Osteocyte (in vitro differentiated cells): ENCODE data around the gene FBN3. TPM values are rescaled to one million over a fixed set of nuclear protein-coding genes. Genes with fewer than 3 reads are reported as not detected.
"Not testable (repeated sequence)": the region's sequence is repeated elsewhere in the genome, so short reads cannot be mapped to it uniquely, and the experiment has no call there.

Source experiments
- DNase-seq: peaks from one replicate; pipeline ENCODE4 v3.0.0; 2021; ENCODE audit warnings: mixed read lengths; ENCODE audit not compliant: unreplicated experiment; ENCODE audit errors: extremely low spot score
- H3K27ac Mint-ChIP-seq: one replicate; pipeline ENCODE4 v1.8.0; 2021; ENCODE audit warnings: mild to moderate bottlenecking, mixed read lengths; ENCODE audit not compliant: unreplicated experiment
- H3K27me3 Mint-ChIP-seq: one replicate; pipeline ENCODE4 v1.8.0; 2021; ENCODE audit warnings: mixed read lengths; ENCODE audit not compliant: unreplicated experiment
- H3K36me3 Mint-ChIP-seq: one replicate; pipeline ENCODE4 v1.8.0; 2021; ENCODE audit warnings: mixed read lengths; ENCODE audit not compliant: unreplicated experiment
- H3K4me1 Mint-ChIP-seq: one replicate; pipeline ENCODE4 v1.8.0; 2021; ENCODE audit warnings: mixed read lengths; ENCODE audit not compliant: unreplicated experiment
- H3K4me3 Mint-ChIP-seq: one replicate; pipeline ENCODE4 v1.8.0; 2021; ENCODE audit warnings: mild to moderate bottlenecking, moderate library complexity, mixed read lengths; ENCODE audit not compliant: unreplicated experiment
- H3K9me3 Mint-ChIP-seq: one replicate; pipeline ENCODE4 v1.8.0; 2021; ENCODE audit warnings: mixed read lengths; ENCODE audit not compliant: unreplicated experiment
- CTCF ChIP-seq: fragments of 200-600 bp; sonication (generic); IDR thresholded peaks from 2 replicates; pipeline ENCODE4 v1.5.0; 2021; ENCODE audit warnings: antibody characterized with exemption, mild to moderate bottlenecking, moderate library complexity
- total RNA-seq: library from RNA; stranded (reverse); gene quantifications from 2 replicates; pipeline ENCODE4 v1.2.1, GENCODE V29; 2021

Gene FBN3
- total RNA-seq, 1 donor from 2014 or later, result 0.19 TPM

DNA sequence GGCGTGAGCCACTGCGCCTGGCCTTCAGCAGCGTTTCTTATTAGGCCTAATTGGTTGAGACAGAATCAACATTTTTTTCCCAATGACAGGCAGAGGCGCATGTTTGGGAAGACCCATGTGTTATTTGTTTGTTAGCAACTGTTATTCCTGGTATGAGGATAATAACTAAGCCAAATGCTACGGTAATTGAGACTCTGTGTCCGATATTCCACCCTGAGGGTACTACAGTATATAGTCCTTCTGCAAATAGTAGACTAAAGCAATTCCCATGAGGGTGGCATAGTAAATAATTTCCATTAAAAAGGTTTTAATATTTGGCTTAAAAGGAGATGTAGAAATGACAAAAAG is 115.2 kb downstream of the FBN3 start:
- Mint-ChIP-seq H3K4me3 (no peak overlapping the region), H3K27me3 (peaks cover 15% of the 10 kb centered on the region), H3K36me3 (no peaks in the 10 kb centered on the region), H3K27ac (no peak overlapping the region), H3K4me1 (peaks cover 3% of the 10 kb centered on the region), H3K9me3 (no peaks in the 10 kb centered on the region)
- no peak for DNase-seq
- no peak for TF ChIP-seq CTCF

- not testable (repeated sequence) for H3K4me1 Mint-ChIP-seq, H3K27ac Mint-ChIP-seq, H3K36me3 Mint-ChIP-seq, DNase-seq, H3K9me3 Mint-ChIP-seq, H3K4me3 Mint-ChIP-seq
- peaks cover 15% of the 10 kb centered on the region for H3K27me3 Mint-ChIP-seq
These were observed 115.9 kb downstream of the FBN3 start for GRCh38 chr19:8033287-8034177.

GRCh38 chr19:8030960-8031359 is 118.4 kb downstream of the FBN3 start:
- Mint-ChIP-seq H3K36me3 (no peaks in the 10 kb centered on the region), H3K27me3 (peaks cover 2% of the 10 kb centered on the region), H3K4me1 (peaks cover 10% of the 10 kb centered on the region), H3K9me3 (no peaks in the 10 kb centered on the region), H3K27ac (no peak overlapping the region), H3K4me3 (no peak overlapping the region)
- no peak for DNase-seq
- no peak for TF ChIP-seq CTCF

DNA sequence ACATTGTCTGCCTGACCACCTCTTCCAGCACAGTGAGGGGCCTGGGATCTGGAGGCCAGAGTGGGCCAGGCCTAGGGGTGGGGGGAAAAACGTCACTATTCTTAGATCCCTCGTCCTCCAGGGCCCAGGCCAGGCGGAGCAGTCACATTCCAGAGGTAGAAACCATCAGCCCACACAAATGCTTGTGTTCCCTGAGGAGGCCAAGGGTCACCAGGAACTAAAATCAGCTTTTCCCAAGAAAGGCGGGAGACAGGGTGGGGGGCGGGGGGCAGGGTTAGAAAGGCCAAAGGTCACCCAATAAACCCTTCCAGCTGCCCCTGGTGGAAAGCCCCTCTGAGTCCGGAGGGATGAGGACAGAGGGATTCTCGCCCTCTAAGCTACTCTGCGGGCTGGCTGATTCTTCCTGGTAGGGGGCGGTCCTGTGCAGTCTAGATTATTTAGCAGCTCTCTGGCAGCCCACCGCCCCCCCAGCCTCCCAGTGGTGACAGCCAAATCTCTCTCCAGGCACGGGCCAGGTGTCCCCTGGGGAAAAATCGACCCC is 120.4 kb downstream of the FBN3 start:
- no peak overlapping the region for H3K4me3 Mint-ChIP-seq
- H3K27me3 Mint-ChIP-seq, result no peaks in the 10 kb centered on the region
- DNase-seq, result no peak
- H3K4me1 Mint-ChIP-seq, result peaks cover 10% of the 10 kb centered on the region
- H3K9me3 Mint-ChIP-seq, result no peaks in the 10 kb centered on the region
- no peak overlapping the region for H3K27ac Mint-ChIP-seq
- no peaks in the 10 kb centered on the region for H3K36me3 Mint-ChIP-seq
- TF ChIP-seq CTCF, result no peak

- Mint-ChIP-seq H3K4me1 (peaks cover 22% of the 10 kb centered on the region), H3K4me3 (no peak overlapping the region), H3K27me3 (no peaks in the 10 kb centered on the region), H3K9me3 (no peaks in the 10 kb centered on the region), H3K27ac (no peak overlapping the region), H3K36me3 (no peaks in the 10 kb centered on the region)
- TF ChIP-seq CTCF, result no peak
- DNase-seq, result no peak
These were observed 124.1 kb downstream of the FBN3 start for GRCh38 chr19:8025316-8025715.

GRCh38 chr19:8024256-8024655 is 125.1 kb downstream of the FBN3 start:
- not testable (repeated sequence) for H3K27me3 Mint-ChIP-seq, H3K9me3 Mint-ChIP-seq, H3K27ac Mint-ChIP-seq

More at GRCh38 chr19:8024256-8024655, 125.1 kb downstream of the FBN3 start:
- DNase-seq, H3K36me3 Mint-ChIP-seq, H3K4me3 Mint-ChIP-seq: not testable (repeated sequence)
- H3K4me1 Mint-ChIP-seq, result peaks cover 20% of the 10 kb centered on the region
